ENCODE measurements around the gene ZFAND6.
"Not testable (repeated sequence)": the region's sequence is repeated elsewhere in the genome, so short reads cannot be mapped to it uniquely, and the experiment has no call there.

Gene ZFAND6

GRCh38 chr15:80152180-80152895 lies 92.9 kb downstream of the ZFAND6 start:
- peak; percentile 92 to 93 for DNase-seq

- DNase-seq: peak; percentile 40 to 45
Observed at GRCh38 chr15:80152896-80153876, 93.7 kb downstream of the ZFAND6 start, which contains the start of gene FAH. FAH (plus strand) TSS chr15:80152999; CDS start chr15:80153055, 56 bp downstream.

GRCh38 chr15:80153900-80154299 lies 94.4 kb downstream of the ZFAND6 start:
- no peak for DNase-seq

- DNase-seq: no peak
Observed at GRCh38 chr15:80154336-80154735, 94.9 kb downstream of the ZFAND6 start.

GRCh38 chr15:80155001-80155377 lies 95.5 kb downstream of the ZFAND6 start:
- DNase-seq: no peak

GRCh38 chr15:80155378-80156175 lies 96.1 kb downstream of the ZFAND6 start:
- DNase-seq: not testable (repeated sequence)

- DNase-seq: no peak
Observed at GRCh38 chr15:80156176-80156720, 96.8 kb downstream of the ZFAND6 start.

- DNase-seq: no peak
Observed at GRCh38 chr15:80157215-80157614, 97.7 kb downstream of the ZFAND6 start.

GRCh38 chr15:80159301-80159700 lies 99.8 kb downstream of the ZFAND6 start:
- DNase-seq: no peak

GRCh38 chr15:80159811-80160569 lies 100.5 kb downstream of the ZFAND6 start:
- DNase-seq: no peak

GRCh38 chr15:80160570-80161156 lies 101.2 kb downstream of the ZFAND6 start:
- peak; percentile 27 to 42 for DNase-seq

- no peak for DNase-seq
Observed at GRCh38 chr15:80161468-80162016, 102.1 kb downstream of the ZFAND6 start.

GRCh38 chr15:80162059-80162554 lies 102.6 kb downstream of the ZFAND6 start:
- no peak for DNase-seq

GRCh38 chr15:80163217-80163616 lies 103.7 kb downstream of the ZFAND6 start:
- no peak for DNase-seq

- DNase-seq: no peak
Observed at GRCh38 chr15:80163897-80164296, 104.4 kb downstream of the ZFAND6 start.

GRCh38 chr15:80167936-80168335 lies 108.5 kb downstream of the ZFAND6 start:
- DNase-seq: no peak

GRCh38 chr15:80168421-80168820 lies 108.9 kb downstream of the ZFAND6 start:
- DNase-seq: no peak

GRCh38 chr15:80169768-80170357 lies 110.4 kb downstream of the ZFAND6 start:
- no peak for DNase-seq

GRCh38 chr15:80170596-80170995 lies 111.1 kb downstream of the ZFAND6 start:
- DNase-seq: no peak

GRCh38 chr15:80171787-80172186 lies 112.3 kb downstream of the ZFAND6 start:
- DNase-seq: no peak
